ENCODE measurements around the gene IFT43. TPM values are rescaled to one million over a fixed set of nuclear protein-coding genes. Genes with fewer than 3 reads are reported as not detected.

The IFT43 gene
- total and polyA plus RNA-seq, 5 experiments from 2014 or later: 13.6 to 27.1 (median 15.6) TPM

DNA sequence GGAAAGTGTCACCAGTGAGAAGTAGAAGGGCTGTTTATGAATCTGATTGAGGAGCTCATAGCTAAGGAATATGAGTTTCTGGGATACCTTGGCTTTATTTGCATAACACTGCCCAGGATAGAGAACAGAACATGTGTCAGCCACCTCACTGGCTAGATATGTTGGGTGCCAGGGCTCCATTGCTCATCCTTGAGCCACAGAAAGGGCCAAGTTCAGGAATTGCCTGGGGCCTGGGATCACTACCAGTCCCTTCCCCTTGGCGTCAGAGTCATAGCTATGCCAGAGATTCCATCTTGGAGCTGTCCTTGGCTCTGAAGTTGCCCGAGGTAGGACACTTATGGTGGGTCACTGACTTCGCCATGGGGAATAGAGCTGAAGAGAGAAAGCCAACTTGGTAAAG, 49.0 kb downstream of the IFT43 start:
- POLR2A ChIA-PET: no interaction called here
- no peak for ATAC-seq

DNA sequence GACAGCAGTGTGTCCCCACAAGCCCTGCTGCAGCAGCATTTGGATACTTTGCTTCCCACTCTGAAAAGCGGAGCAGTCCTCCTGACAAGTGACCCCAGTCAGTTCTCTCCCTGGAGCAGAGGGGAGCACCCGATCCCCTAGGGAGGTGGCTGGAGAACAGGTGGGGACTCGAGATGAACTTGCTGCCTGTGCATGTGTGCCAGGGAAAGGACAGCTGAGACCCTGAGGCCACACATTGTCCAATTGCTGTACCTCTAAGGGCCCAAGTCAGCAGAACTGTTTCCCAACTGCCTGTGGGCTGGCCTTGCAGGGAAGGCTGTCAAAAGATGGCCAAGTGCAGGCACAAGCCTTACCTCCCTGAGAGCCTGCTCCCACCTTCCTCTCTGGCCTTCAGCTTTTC, 55.1 kb downstream of the IFT43 start:
- ATAC-seq: no peak
- POLR2A ChIA-PET: no interaction called here
- Mint-ChIP-seq H3K36me3 (peaks cover 0 to 20% (median 4%) of the 10 kb centered on the region in 3 donors), H3K4me3 (no peak overlapping the region), H3K4me1 (peaks cover 0 to 5% (median under 1%) of the 10 kb centered on the region in 4 donors), H3K27me3 (no peaks in the 10 kb centered on the region), H3K9me3 (no peaks in the 10 kb centered on the region), H3K27ac (no peak overlapping the region)
- no peak for DNase-seq

More for the DNA sequence above, 49.0 kb downstream of the IFT43 start:
- Mint-ChIP-seq H3K4me3 (no peak overlapping the region), H3K27me3 (no peaks in the 10 kb centered on the region), H3K4me1 (peaks cover 0 to 4% (median 0%) of the 10 kb centered on the region in 4 donors), H3K36me3 (peaks cover 2 to 15% (median 6%) of the 10 kb centered on the region in 3 donors), H3K9me3 (no peaks in the 10 kb centered on the region), H3K27ac (no peak overlapping the region)
- no peak for DNase-seq

DNA sequence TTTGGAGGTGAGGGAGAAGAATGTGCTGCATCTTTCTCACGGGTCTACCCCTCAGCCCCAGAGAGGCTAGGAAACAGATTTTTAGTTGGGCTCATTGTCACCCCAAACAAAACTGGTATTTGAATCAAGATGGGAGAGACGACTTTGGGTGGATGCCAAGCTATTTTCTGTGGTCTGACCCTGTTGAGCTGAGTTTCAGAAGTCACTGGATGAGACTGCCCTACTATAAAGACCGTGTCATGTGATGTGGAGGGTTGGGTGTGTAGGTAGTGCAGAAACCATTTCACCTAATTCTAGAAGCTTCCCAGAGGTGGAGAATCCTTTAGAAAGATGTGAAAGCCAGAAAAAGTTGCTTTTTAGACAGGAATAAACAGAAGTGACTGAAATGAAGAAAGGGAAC, 60.2 kb downstream of the IFT43 start:
- Mint-ChIP-seq H3K36me3 (peaks cover 0 to 8% (median 0%) of the 10 kb centered on the region in 3 donors), H3K27ac (peak overlapping the region in 4 of 10 donors; percentile 0 to 58 (median 41)), H3K4me3 (no peak overlapping the region), H3K27me3 (no peaks in the 10 kb centered on the region), H3K4me1 (peaks cover 0 to 8% (median 3%) of the 10 kb centered on the region in 4 donors), H3K9me3 (no peaks in the 10 kb centered on the region)
- DNase-seq (no peak), ATAC-seq (no peak)
- POLR2A ChIA-PET: no interaction called here

DNA sequence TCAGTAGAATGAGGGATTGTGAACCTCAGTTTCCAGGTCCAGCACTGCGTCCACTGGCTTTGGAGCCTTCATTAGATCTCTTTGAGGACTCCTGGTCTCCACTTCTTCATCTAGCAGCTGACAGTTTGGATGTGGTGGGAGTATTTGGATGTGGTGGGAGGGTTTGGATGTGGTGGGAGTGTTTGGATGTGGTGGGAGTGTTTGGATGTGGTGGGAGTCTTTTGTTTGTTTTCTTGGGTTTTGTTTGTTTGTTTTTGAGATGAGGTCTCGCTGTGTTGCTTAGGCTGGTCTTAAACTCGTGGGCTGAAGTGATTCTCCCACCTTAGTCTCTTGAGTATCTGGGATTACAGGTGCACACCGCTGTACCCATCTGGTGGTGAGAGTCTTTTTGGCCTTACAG, 64.7 kb downstream of the IFT43 start:
- H3K36me3 Mint-ChIP-seq: peaks cover 0 to 2% (median 0%) of the 10 kb centered on the region in 3 donors
- H3K27me3 Mint-ChIP-seq: no peaks in the 10 kb centered on the region
- H3K9me3 Mint-ChIP-seq: no peaks in the 10 kb centered on the region
- peaks cover 0 to 7% (median 3%) of the 10 kb centered on the region in 4 donors for H3K4me1 Mint-ChIP-seq
- POLR2A ChIA-PET: no interaction called here
- no peak overlapping the region for H3K4me3 Mint-ChIP-seq
- no peak overlapping the region for H3K27ac Mint-ChIP-seq
- DNase-seq (no peak), ATAC-seq (no peak)

DNA sequence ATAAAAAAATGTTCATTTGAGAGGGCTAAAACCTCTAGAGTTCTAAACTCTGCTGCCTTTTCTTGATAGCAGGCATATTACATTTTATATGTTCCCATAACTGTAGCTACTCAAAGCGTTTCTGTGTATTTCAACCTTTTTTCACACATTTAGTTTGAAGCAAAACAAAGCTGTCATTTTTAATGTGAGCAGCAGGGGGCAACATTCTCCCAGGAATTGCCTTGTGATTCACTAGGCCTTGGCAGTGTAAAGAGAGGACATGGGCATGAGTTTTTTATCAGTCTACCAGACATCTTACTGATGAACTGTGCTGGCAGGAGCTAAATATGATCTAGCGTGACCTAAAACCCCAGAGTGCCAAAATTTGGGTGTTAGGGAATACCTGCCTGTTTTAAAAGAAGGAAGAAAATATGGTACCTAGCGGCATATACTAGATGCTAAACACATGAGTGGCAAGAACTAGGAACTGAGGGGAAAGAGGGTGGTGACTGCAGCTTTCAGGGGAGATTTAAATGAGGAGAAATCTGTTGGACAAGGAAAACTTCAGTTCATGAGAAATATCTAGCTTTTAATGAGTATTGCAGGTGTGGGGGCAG, 65.3 kb downstream of the IFT43 start:
- Mint-ChIP-seq H3K4me1 (peaks cover 0 to 4% (median 2%) of the 10 kb centered on the region in 4 donors), H3K4me3 (no peak overlapping the region), H3K9me3 (no peaks in the 10 kb centered on the region), H3K36me3 (peaks cover 0 to 2% (median 0%) of the 10 kb centered on the region in 3 donors), H3K27ac (no peak overlapping the region), H3K27me3 (no peaks in the 10 kb centered on the region)
- DNase-seq (peak; percentile 11 to 70 (median 54)), ATAC-seq (peak; percentile 40 to 50)
- POLR2A ChIA-PET: interaction anchor here (0.5 kb wide), 1 partner anchor 11 kb away, joined by 3 read pairs; no protein-coding TSS in a partner anchor

DNA sequence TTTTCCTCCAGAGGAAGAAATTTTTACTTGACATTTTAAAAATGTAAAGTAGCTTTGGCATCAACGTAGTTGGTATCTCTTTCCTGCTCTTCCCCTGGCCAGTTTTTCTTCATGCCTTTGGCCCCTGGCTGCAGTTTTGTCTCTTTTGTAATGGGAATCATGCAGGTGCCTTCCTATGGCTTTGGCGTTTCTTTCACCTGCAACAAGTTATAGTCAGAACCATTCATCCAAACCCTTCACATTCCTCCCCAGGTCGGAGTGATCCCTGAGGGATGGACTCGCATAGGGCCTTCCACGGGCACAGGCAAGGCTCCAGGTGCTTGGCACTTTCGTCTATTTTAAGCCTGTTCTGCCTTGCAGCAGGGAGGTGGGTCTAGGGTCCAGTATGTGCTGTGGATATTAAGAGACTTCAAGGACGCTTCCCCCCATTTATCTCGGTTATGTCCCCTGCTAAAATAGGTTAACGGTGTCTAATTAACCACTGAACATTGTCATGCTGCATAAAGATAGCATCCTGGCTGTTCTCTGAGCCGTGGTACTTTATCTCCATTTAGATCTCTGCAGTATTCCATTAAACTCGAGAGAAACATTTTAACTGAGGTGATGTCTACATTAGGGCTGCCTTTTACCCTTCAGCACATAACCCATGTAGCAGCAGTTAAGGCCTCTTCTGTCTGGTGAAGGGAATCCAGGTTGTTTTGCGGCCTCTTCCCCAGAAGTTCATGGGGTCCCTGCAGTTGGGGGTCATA, 66.3 kb downstream of the IFT43 start:
- POLR2A ChIA-PET: no interaction called here
- Mint-ChIP-seq H3K27ac (no peak overlapping the region), H3K27me3 (no peaks in the 10 kb centered on the region), H3K4me3 (no peak overlapping the region), H3K36me3 (peaks cover 0 to 2% (median 0%) of the 10 kb centered on the region in 3 donors), H3K9me3 (no peaks in the 10 kb centered on the region), H3K4me1 (peaks cover 0 to 1% (median 0%) of the 10 kb centered on the region in 4 donors)
- DNase-seq (no peak), ATAC-seq (no peak)

DNA sequence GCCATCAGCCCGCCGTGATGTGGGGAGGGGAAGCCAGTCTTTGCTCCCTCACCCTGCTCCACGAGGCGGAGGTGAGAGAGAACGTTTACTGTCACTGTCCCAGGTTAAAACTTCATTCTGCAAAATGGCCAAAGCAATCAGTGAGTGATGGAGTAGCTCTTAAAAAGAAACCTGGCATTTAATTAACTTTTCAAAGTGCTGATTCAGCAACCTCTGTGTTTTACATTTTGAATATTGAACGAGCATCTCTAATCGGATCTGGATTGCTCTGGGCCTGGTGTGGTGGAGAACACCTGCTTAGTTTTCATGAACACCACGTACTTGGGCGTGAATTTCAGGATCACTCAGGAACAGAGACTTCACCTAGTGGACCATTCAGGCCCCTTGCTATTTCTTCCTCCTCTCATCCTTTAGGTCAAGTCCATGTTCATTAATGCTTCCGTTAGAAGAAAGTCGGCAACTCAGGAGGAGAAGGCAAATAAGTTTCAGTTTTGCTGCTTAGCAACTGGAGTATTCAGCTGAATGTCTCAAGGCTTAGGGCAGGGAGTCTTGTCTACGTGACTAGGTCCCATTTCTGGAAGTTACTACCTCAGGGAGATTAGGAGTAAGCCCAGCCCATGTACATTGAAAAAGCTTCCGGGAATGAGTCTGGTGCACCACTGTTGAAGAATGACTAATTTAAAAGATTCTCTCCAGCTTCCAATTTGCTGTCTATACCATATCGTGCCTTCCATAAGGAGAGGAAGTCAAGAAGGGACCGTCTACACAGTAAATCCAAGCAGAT, 68.2 kb downstream of the IFT43 start:
- DNase-seq (no peak), ATAC-seq (no peak)
- H3K4me3 Mint-ChIP-seq: no peak overlapping the region
- H3K27me3 Mint-ChIP-seq: no peaks in the 10 kb centered on the region
- H3K36me3 Mint-ChIP-seq: peaks cover 0 to 7% (median under 1%) of the 10 kb centered on the region in 3 donors
- no peaks in the 10 kb centered on the region for H3K9me3 Mint-ChIP-seq
- H3K27ac Mint-ChIP-seq: no peak overlapping the region
- H3K4me1 Mint-ChIP-seq: peaks cover 0 to 1% (median 0%) of the 10 kb centered on the region in 4 donors
- POLR2A ChIA-PET: no interaction called here

DNA sequence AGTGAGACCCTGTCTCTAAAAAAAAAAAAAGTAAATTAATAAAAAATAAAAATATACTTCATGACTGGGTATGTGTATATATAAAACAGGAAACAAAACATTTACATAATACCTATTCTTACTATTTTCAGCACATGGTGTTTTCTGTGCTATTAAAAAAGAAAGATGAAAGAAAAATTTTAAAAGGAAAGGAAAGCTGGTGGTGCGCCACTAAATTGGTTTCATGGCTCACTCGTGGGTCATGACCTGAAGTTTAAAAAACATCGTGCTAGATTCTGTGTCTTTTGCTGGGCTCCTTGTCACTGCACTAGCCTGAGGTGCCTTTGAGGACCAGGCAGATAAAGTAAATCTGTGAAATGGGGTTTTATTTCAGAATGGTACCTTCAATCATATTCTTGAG, 69.8 kb downstream of the IFT43 start:
- Mint-ChIP-seq H3K9me3 (no peaks in the 10 kb centered on the region), H3K36me3 (peaks cover 7 to 14% (median 10%) of the 10 kb centered on the region in 3 donors), H3K27ac (peak overlapping the region in 1 of 10 donors; percentile 40), H3K4me3 (no peak overlapping the region), H3K4me1 (peaks cover 0 to 1% (median 0%) of the 10 kb centered on the region in 4 donors), H3K27me3 (no peaks in the 10 kb centered on the region)
- ATAC-seq (no peak), DNase-seq (no peak)
- POLR2A ChIA-PET: no interaction called here

DNA sequence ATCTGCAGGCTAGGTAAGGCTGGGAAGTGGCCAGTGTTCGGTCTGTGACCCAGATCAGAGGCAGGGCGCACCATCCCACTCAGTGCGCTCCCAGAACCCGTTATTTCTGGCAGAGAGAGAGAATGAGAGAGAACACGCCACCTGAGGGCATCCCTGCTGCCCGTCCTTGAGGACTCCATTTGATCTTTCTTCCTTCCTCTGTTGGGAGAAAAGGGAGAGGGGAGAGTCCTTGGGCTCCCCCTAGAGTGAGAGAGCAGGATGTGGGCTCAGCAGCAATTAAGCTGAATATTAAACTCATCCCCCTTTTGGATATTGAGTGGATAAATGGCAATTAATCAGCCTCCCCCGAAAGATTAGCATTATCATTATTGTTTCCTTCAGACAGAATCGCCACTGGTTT, 70.6 kb downstream of the IFT43 start:
- POLR2A ChIA-PET: no interaction called here
- Mint-ChIP-seq H3K27ac (no peak overlapping the region), H3K27me3 (no peaks in the 10 kb centered on the region), H3K4me3 (no peak overlapping the region), H3K36me3 (peaks cover 7 to 19% (median 15%) of the 10 kb centered on the region in 3 donors), H3K4me1 (peaks cover 0 to 1% (median under 1%) of the 10 kb centered on the region in 4 donors), H3K9me3 (no peaks in the 10 kb centered on the region)
- DNase-seq (no peak), ATAC-seq (no peak)

DNA sequence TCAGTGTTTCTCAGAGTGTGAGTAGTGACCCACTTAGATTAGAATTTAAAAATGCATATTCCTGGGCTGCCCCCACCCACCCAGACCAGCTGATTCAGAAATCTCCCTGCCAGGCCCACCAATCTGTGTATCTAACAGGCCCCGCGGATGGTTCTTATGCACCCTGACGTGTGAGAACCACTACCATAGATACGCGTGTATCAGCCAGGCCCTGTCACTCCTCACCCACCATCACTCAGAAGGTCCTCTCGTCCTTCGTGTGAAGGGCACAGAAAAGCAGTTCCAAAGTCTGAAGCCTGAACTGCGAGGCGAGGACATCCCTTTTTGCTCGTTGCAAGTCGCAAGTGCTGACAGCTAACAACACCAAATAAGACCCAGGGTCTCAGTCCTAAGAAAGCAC, 72.4 kb downstream of the IFT43 start:
- Mint-ChIP-seq H3K27ac (no peak overlapping the region), H3K27me3 (no peaks in the 10 kb centered on the region), H3K4me3 (no peak overlapping the region), H3K9me3 (no peaks in the 10 kb centered on the region), H3K4me1 (peaks cover 0 to 1% (median under 1%) of the 10 kb centered on the region in 4 donors), H3K36me3 (peaks cover 7 to 32% (median 21%) of the 10 kb centered on the region in 3 donors)
- POLR2A ChIA-PET: no interaction called here
- no peak for DNase-seq
- no peak for ATAC-seq

DNA sequence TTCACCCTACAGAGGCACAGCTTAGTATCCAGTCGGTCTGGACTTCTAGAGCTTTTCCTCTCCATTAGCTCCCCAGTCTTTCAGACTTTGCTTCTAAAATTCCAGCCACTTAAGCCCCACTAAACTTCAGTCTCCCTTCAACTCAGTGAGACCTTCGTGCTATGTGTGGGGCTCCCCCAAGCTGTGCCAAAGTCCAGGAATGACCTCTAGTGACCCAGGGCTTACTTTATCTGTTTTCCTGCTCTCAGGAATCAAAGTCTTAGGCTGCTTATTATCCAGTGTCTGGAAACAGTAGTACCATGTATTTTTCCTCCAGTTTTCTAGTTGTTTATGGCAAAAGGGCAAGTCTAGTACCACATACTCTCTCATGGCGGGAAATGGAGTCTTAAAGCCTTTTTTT, 77.8 kb downstream of the IFT43 start:
- ATAC-seq (no peak), DNase-seq (no peak)
- H3K4me3 Mint-ChIP-seq: no peak overlapping the region
- POLR2A ChIA-PET: no interaction called here
- H3K27me3 Mint-ChIP-seq: no peaks in the 10 kb centered on the region
- H3K36me3 Mint-ChIP-seq: peaks cover 44 to 63% (median 58%) of the 10 kb centered on the region in 3 donors
- peaks cover 0 to 3% (median 0%) of the 10 kb centered on the region in 4 donors for H3K4me1 Mint-ChIP-seq
- no peak overlapping the region for H3K27ac Mint-ChIP-seq
- peaks cover 0 to 19% (median 8%) of the 10 kb centered on the region in 9 donors for H3K9me3 Mint-ChIP-seq

DNA sequence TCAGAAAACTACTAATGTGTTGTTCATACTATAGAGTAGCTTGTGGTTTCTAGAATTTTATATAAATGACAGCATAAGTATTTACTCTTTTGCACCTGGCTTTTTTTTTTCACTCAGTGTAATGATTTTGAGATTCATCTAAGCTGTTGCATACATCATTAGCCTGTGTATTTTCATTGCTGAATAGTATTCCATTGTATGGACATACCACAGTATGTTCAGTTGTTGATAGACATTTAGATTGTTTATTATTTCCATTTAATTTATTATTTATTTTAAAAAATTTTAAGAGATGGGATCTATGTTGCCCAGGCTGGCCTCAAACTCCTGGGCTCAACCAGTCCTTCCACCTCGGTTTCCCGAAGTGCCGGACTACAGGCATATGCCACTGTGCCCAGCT, 80.0 kb downstream of the IFT43 start:
- Mint-ChIP-seq H3K9me3 (peaks cover 0 to 19% (median 8%) of the 10 kb centered on the region in 9 donors), H3K27ac (no peak overlapping the region), H3K27me3 (no peaks in the 10 kb centered on the region), H3K4me3 (no peak overlapping the region), H3K36me3 (peaks cover 38 to 54% (median 52%) of the 10 kb centered on the region in 3 donors), H3K4me1 (peaks cover 0 to 3% (median 0%) of the 10 kb centered on the region in 4 donors)
- POLR2A ChIA-PET: no interaction called here
- DNase-seq: no peak
- ATAC-seq: no peak

DNA sequence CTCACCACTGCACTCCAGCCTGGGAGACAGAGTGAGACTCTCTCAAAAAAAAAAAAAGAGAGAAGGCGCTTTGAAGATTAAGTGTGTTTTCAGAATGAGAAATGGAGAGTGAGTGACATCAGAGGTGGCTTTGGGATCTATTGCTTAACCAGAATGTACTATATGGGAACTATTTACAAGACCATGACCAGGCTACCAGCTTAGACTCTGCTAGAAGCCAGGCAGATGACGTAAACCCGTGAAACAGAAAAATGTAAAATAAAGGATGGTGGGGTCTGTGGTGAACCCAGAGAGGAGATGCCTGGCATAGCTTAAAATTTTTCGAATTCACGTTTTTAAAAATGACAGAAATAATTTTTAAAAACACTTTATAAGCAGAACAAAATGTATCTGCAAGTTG, 82.0 kb downstream of the IFT43 start:
- POLR2A ChIA-PET: no interaction called here
- no peak overlapping the region for H3K27ac Mint-ChIP-seq
- H3K4me1 Mint-ChIP-seq: peaks cover 0 to 2% (median 0%) of the 10 kb centered on the region in 4 donors
- H3K27me3 Mint-ChIP-seq: no peaks in the 10 kb centered on the region
- no peak overlapping the region for H3K4me3 Mint-ChIP-seq
- peaks cover 36 to 47% (median 38%) of the 10 kb centered on the region in 3 donors for H3K36me3 Mint-ChIP-seq
- DNase-seq: no peak
- no peak for ATAC-seq
- H3K9me3 Mint-ChIP-seq: peaks cover 0 to 19% (median 8%) of the 10 kb centered on the region in 9 donors

Measured in naive thymus-derived CD8-positive, alpha-beta T cell (primary cell).